Eye (tissue), 1 donor: ENCODE measurements around the gene CLPTM1.
"Not testable (repeated sequence)": the region's sequence is repeated elsewhere in the genome, so short reads cannot be mapped to it uniquely, and the experiment has no call there.

Experiments used
- DNase-seq: peaks from one replicate; pipeline ENCODE4 v3.0.0-alpha.2; 2015

CLPTM1 gene

GRCh38 chr19:44984005-44984404 lies 28.8 kb downstream of the CLPTM1 start:
- DNase-seq, result no peak

GRCh38 chr19:44985445-44985844 lies 30.3 kb downstream of the CLPTM1 start:
- no peak for DNase-seq

- DNase-seq, result no peak
These were observed 31.2 kb downstream of the CLPTM1 start for GRCh38 chr19:44986389-44986788.

GRCh38 chr19:44987148-44987675 lies 32.0 kb downstream of the CLPTM1 start:
- DNase-seq, result no peak

- DNase-seq, result no peak
These were observed 33.1 kb downstream of the CLPTM1 start for GRCh38 chr19:44988273-44988672.

GRCh38 chr19:44988896-44989556 lies 33.8 kb downstream of the CLPTM1 start:
- DNase-seq, result peak; percentile 67

- DNase-seq, result no peak
These were observed 35.3 kb downstream of the CLPTM1 start for GRCh38 chr19:44990459-44990858.

- DNase-seq, result no peak
These were observed 35.8 kb downstream of the CLPTM1 start for GRCh38 chr19:44990966-44991365.

GRCh38 chr19:44992336-44993163 lies 37.4 kb downstream of the CLPTM1 start:
- no peak for DNase-seq

GRCh38 chr19:44993526-44993925 lies 38.3 kb downstream of the CLPTM1 start:
- DNase-seq, result no peak

GRCh38 chr19:44993926-44994537 lies 38.9 kb downstream of the CLPTM1 start:
- no peak for DNase-seq

- DNase-seq, result no peak
These were observed 42.8 kb downstream of the CLPTM1 start for GRCh38 chr19:44998025-44998424.

- DNase-seq, result not testable (repeated sequence)
These were observed 44.1 kb downstream of the CLPTM1 start for GRCh38 chr19:44999131-44999925.

- DNase-seq, result not testable (repeated sequence)
These were observed 45.5 kb downstream of the CLPTM1 start for GRCh38 chr19:45000665-45001064.

GRCh38 chr19:45001087-45001739 lies 46.0 kb downstream of the CLPTM1 start, which contains the start of gene RELB:
Gene RELB (plus strand): TSS chr19:45001464. CDS start chr19:45001580, 116 bp downstream.
- peak; percentile 94 for DNase-seq

- DNase-seq, result no peak
These were observed 48.3 kb downstream of the CLPTM1 start for GRCh38 chr19:45003485-45003884.

GRCh38 chr19:45005787-45006186 lies 50.6 kb downstream of the CLPTM1 start:
- no peak for DNase-seq

GRCh38 chr19:45008552-45008951 lies 53.4 kb downstream of the CLPTM1 start:
- no peak for DNase-seq

GRCh38 chr19:45009625-45010255 lies 54.6 kb downstream of the CLPTM1 start:
- no peak for DNase-seq

GRCh38 chr19:45010306-45010705 lies 55.1 kb downstream of the CLPTM1 start:
- no peak for DNase-seq

GRCh38 chr19:45011959-45012358 lies 56.8 kb downstream of the CLPTM1 start:
- DNase-seq, result no peak
